Neutrophil (primary cell): Measurements from ENCODE around the gene FGF1.

Experiments used
- H3K27ac ChIP-seq: fragments of 200-600 bp; sonication (generic); 2 replicates; pipeline ENCODE4 v1.5.1; 2016; ENCODE audit warnings: mild to moderate bottlenecking, moderate library complexity
- H3K27me3 ChIP-seq: fragments of 200-600 bp; sonication (generic); 2 replicates; pipeline ENCODE4 v1.6.0; 2016; ENCODE audit warnings: mild to moderate bottlenecking
- H3K36me3 ChIP-seq: fragments of 200-600 bp; sonication (generic); 2 replicates; pipeline ENCODE4 v1.5.1; 2017
- H3K4me1 ChIP-seq, 2 experiments: fragments of 200-600 bp in 1 of 2; sonication (generic) in 1 of 2; 1 replicate in 1 of 2; 2 replicates in 1 of 2; pipeline versions ENCODE4 v1.5.1 to v1.6.1; 2013 to 2016; ENCODE audit warnings: low read depth in 1 of 2, low read length in 1 of 2, mild to moderate bottlenecking in 1 of 2, moderate library complexity in 1 of 2; ENCODE audit not compliant: control insufficient read depth in 1 of 2, insufficient read depth in 1 of 2
- H3K4me3 ChIP-seq, 2 experiments: fragments of 200-600 bp in 1 of 2; sonication (generic) in 1 of 2; 1 replicate in 1 of 2; 2 replicates in 1 of 2; pipeline ENCODE4 v1.5.1; 2013 to 2016; ENCODE audit warnings: low read depth in 1 of 2, low read length in 1 of 2, mild to moderate bottlenecking in 1 of 2, moderate library complexity in 1 of 2
- H3K9me3 ChIP-seq: fragments of 200-600 bp; sonication (generic); 2 replicates; pipeline ENCODE4 v1.5.1; 2016
- CTCF ChIP-seq: fragments of 200-600 bp; sonication (generic); IDR thresholded peaks from 2 replicates; pipeline ENCODE4 v1.5.1; 2016; ENCODE audit warnings: antibody characterized with exemption

FGF1 gene

GRCh38 chr5:142544946-142545649 lies 140.8 kb downstream of the FGF1 start:
- Histone ChIP-seq H3K27me3 (peaks cover 58% of the 10 kb centered on the region), H3K4me3 (no peak overlapping the region), H3K27ac (no peak overlapping the region), H3K4me1 (no peaks in the 10 kb centered on the region), H3K36me3 (no peaks in the 10 kb centered on the region), H3K9me3 (no peaks in the 10 kb centered on the region)
- no peak for TF ChIP-seq CTCF

- H3K36me3 ChIP-seq: no peaks in the 10 kb centered on the region
- TF ChIP-seq CTCF: no peak
- H3K27ac ChIP-seq: no peak overlapping the region
- H3K9me3 ChIP-seq: no peaks in the 10 kb centered on the region
- peaks cover 54% of the 10 kb centered on the region for H3K27me3 ChIP-seq
- no peak overlapping the region for H3K4me3 ChIP-seq
- no peaks in the 10 kb centered on the region for H3K4me1 ChIP-seq
Measured at GRCh38 chr5:142544071-142544753, 141.7 kb downstream of the FGF1 start.

- H3K4me1 ChIP-seq: no peaks in the 10 kb centered on the region
- no peak for TF ChIP-seq CTCF
- no peak overlapping the region for H3K4me3 ChIP-seq
- no peaks in the 10 kb centered on the region for H3K9me3 ChIP-seq
- no peaks in the 10 kb centered on the region for H3K36me3 ChIP-seq
- H3K27me3 ChIP-seq: peaks cover 42% of the 10 kb centered on the region
- no peak overlapping the region for H3K27ac ChIP-seq
Measured at GRCh38 chr5:142542906-142543305, 143.0 kb downstream of the FGF1 start.
